H9 (cell line): ENCODE data around the gene ATXN3. TPM values are rescaled to one million over a fixed set of nuclear protein-coding genes. Genes with fewer than 3 reads are reported as not detected.
A peak's percentile ranks its signal among the peaks of the same experiment; 100 is the strongest.
"Not testable (repeated sequence)": the region's sequence is repeated elsewhere in the genome, so short reads cannot be mapped to it uniquely, and the experiment has no call there.

Experiments
- DNase-seq: peaks from one replicate; pipeline ENCODE4 v3.0.0-alpha.2; 2017
- H2AFZ ChIP-seq: one replicate; pipeline ENCODE4 v1.6.1; 2013; ENCODE audit warnings: mild to moderate bottlenecking, low read length, control low read depth, moderate library complexity
- H2AK5ac ChIP-seq: 2 replicates; pipeline ENCODE4 v1.6.1; 2013; ENCODE audit warnings: low read length, control low read depth, mixed read lengths; ENCODE audit not compliant: insufficient read length
- H2BK120ac ChIP-seq: one replicate; pipeline ENCODE4 v1.6.1; 2013; ENCODE audit warnings: low read depth, mild to moderate bottlenecking, low read length, control low read depth, inconsistent platforms; ENCODE audit not compliant: poor library complexity, severe bottlenecking
- H2BK12ac ChIP-seq: 2 replicates; pipeline ENCODE4 v1.6.1; 2013; ENCODE audit warnings: low read length, control low read depth, mixed read lengths, low read depth; ENCODE audit not compliant: insufficient read length
- H2BK15ac ChIP-seq: 2 replicates; pipeline ENCODE4 v1.6.1; 2013; ENCODE audit warnings: low read depth, low read length, control low read depth
- H2BK20ac ChIP-seq: one replicate; pipeline ENCODE4 v1.6.1; 2013; ENCODE audit warnings: low read depth, mild to moderate bottlenecking, low read length, control low read depth, inconsistent platforms; ENCODE audit not compliant: poor library complexity, severe bottlenecking
- H2BK5ac ChIP-seq: 2 replicates; pipeline ENCODE4 v1.6.1; 2013; ENCODE audit warnings: low read length, control low read depth, mixed read lengths; ENCODE audit not compliant: insufficient read length
- H3K14ac ChIP-seq: 2 replicates; pipeline ENCODE4 v1.6.1; 2013; ENCODE audit warnings: low read length, control low read depth; ENCODE audit not compliant: insufficient read depth
- H3K18ac ChIP-seq: 2 replicates; pipeline ENCODE4 v1.6.1; 2013; ENCODE audit warnings: low read depth, mild to moderate bottlenecking, mixed read lengths, low read length, control low read depth; ENCODE audit not compliant: insufficient read length
- H3K23ac ChIP-seq: 2 replicates; pipeline ENCODE4 v1.6.1; 2013; ENCODE audit warnings: low read length, control low read depth, mixed read lengths, low read depth; ENCODE audit not compliant: insufficient read length
- H3K23me2 ChIP-seq: 2 replicates; pipeline ENCODE4 v1.6.1; 2013; ENCODE audit warnings: low read depth, mild to moderate bottlenecking, mixed read lengths, low read length, control low read depth; ENCODE audit not compliant: insufficient read length, poor library complexity, severe bottlenecking
- H3K27ac ChIP-seq: 2 replicates; pipeline ENCODE4 v1.5.1; 2013; ENCODE audit warnings: low read length, control low read depth, mixed read lengths, low read depth; ENCODE audit not compliant: insufficient read length
- H3K27me3 ChIP-seq: 2 replicates; pipeline ENCODE4 v1.6.1; 2013; ENCODE audit warnings: low read length, control low read depth, inconsistent platforms; ENCODE audit not compliant: insufficient read depth
- H3K4ac ChIP-seq: 2 replicates; pipeline ENCODE4 v1.6.1; 2013; ENCODE audit warnings: low read depth, mild to moderate bottlenecking, control low read depth, inconsistent platforms, low read length, moderate library complexity
- H3K4me1 ChIP-seq: 2 replicates; pipeline ENCODE4 v1.6.1; 2013; ENCODE audit warnings: low read length, control low read depth, inconsistent platforms; ENCODE audit not compliant: insufficient read depth
- H3K4me2 ChIP-seq: 2 replicates; pipeline ENCODE4 v1.6.1; 2013; ENCODE audit warnings: low read length, control low read depth, mixed read lengths; ENCODE audit not compliant: insufficient read length, insufficient read depth
- H3K56ac ChIP-seq: 2 replicates; pipeline ENCODE4 v1.6.1; 2013; ENCODE audit warnings: low read depth, mild to moderate bottlenecking, mixed read lengths, low read length, control low read depth; ENCODE audit not compliant: insufficient read length
- H3K79me1 ChIP-seq: 2 replicates; pipeline ENCODE4 v1.6.1; 2013; ENCODE audit warnings: low read depth, mild to moderate bottlenecking, moderate library complexity, low read length, control low read depth, inconsistent platforms; ENCODE audit not compliant: insufficient read depth, poor library complexity, severe bottlenecking
- H3K79me2 ChIP-seq: 2 replicates; pipeline ENCODE4 v1.6.1; 2013; ENCODE audit warnings: low read length, control low read depth, inconsistent platforms; ENCODE audit not compliant: insufficient read depth
- H3K9ac ChIP-seq: 2 replicates; pipeline ENCODE4 v1.6.1; 2013; ENCODE audit warnings: low read length, control low read depth, mixed read lengths; ENCODE audit not compliant: insufficient read length; ENCODE audit errors: extremely low read depth
- H3K9me3 ChIP-seq: one replicate; pipeline ENCODE4 v1.6.1; 2013; ENCODE audit warnings: low read depth, low read length, inconsistent platforms; ENCODE audit not compliant: control insufficient read depth
- H3T11ph ChIP-seq: one replicate; pipeline ENCODE4 v1.6.1; 2013; ENCODE audit warnings: mild to moderate bottlenecking, low read length, control low read depth, inconsistent platforms
- H4K20me1 ChIP-seq: one replicate; pipeline ENCODE4 v1.6.1; 2013; ENCODE audit not compliant: control insufficient read depth, insufficient read length, insufficient read depth
- H4K5ac ChIP-seq: 2 replicates; pipeline ENCODE4 v1.6.1; 2013; ENCODE audit warnings: low read depth, mild to moderate bottlenecking, mixed read lengths, low read length, control low read depth; ENCODE audit not compliant: insufficient read length
- H4K8ac ChIP-seq: replicated peaks from 2 replicates; pipeline ENCODE4 v1.6.1; 2013; ENCODE audit warnings: low read length, control low read depth, mixed read lengths, low read depth; ENCODE audit not compliant: insufficient read length
- H4K91ac ChIP-seq: 2 replicates; pipeline ENCODE4 v1.6.1; 2013; ENCODE audit warnings: low read depth, mild to moderate bottlenecking, moderate library complexity, mixed read lengths, low read length, control low read depth; ENCODE audit not compliant: insufficient read length
- H3K27ac Mint-ChIP-seq, 3 experiments: 2 replicates in 2 of 3; 3 replicates in 1 of 3; pipeline ENCODE4 v1.8.0; 2020 to 2021; ENCODE audit warnings: mixed read lengths in 3 of 3, mild to moderate bottlenecking in 1 of 3, moderate library complexity in 1 of 3
- H3K27me3 Mint-ChIP-seq: 2 replicates; pipeline ENCODE4 v1.8.0; 2021; ENCODE audit warnings: low read depth, mild to moderate bottlenecking, moderate library complexity, mixed read lengths
- H3K36me3 Mint-ChIP-seq, 3 experiments: 2 replicates in 2 of 3; 3 replicates in 1 of 3; pipeline ENCODE4 v1.8.0; 2020 to 2021; ENCODE audit warnings: low read depth in 3 of 3, mixed read lengths in 3 of 3; ENCODE audit not compliant: insufficient read depth in 1 of 3
- H3K4me1 Mint-ChIP-seq, 2 experiments: 2 replicates each; pipeline ENCODE4 v1.8.0; 2020; ENCODE audit warnings: mixed read lengths in 2 of 2
- H3K4me3 Mint-ChIP-seq, 2 experiments: 2 replicates in 1 of 2; 3 replicates in 1 of 2; pipeline ENCODE4 v1.8.0; 2020 to 2021; ENCODE audit warnings: mild to moderate bottlenecking in 2 of 2, mixed read lengths in 2 of 2, moderate library complexity in 1 of 2
- H3K9me3 Mint-ChIP-seq, 2 experiments: 2 replicates in 1 of 2; 3 replicates in 1 of 2; pipeline ENCODE4 v1.8.0; 2020; ENCODE audit warnings: mild to moderate bottlenecking in 2 of 2, mixed read lengths in 2 of 2, moderate library complexity in 1 of 2
- WGBS: extraction: QIAGEN DNeasy Blood & Tissue Kit; methylation state at CpG from one replicate; pipeline ENCODE4 v1.1.7; 2013; ENCODE audit warnings: missing lambda C conversion rate, low lambda C conversion rate, mixed read lengths; ENCODE audit not compliant: insufficient read length; ENCODE audit errors: extremely low coverage; 5-methylcytosine and 5-hydroxymethylcytosine counted together
- total RNA-seq: library from RNA; stranded (reverse); gene quantifications from 2 replicates; pipeline ENCODE4 v1.2.1, GENCODE V29; 2021
- TF ChIP-seq, protein P1 (sequence below): fragments of 200-600 bp; sonication (generic); conservative IDR thresholded peaks from 3 replicates; pipeline ENCODE4 v1.8.0; 2021; ENCODE audit warnings: antibody characterized with exemption, mild to moderate bottlenecking

ATXN3 gene
- total RNA-seq, 1 experiment from 2014 or later = 29.7 TPM

DNA sequence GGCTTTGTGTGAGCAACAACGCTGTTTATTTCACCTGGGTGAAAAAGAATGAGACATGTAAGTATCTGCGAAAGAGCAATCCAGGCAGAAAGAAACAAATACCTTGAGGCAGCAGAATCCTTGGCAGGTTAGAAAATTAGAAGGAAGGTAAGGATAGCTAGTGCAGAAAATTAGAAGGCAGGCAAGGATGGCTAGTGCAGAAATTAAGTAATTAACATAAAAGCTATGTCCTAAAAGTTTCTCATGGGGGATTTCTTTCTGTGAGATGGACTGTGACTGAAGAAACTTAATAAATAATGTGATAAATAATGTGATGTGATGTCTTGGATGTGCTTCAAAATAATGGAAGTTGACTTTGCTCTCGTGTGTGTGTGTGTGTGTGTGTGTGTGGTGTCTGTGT lies 56.6 kb downstream of the ATXN3 start:
- Histone ChIP-seq H2BK12ac (no peak overlapping the region), H3K23ac (no peak overlapping the region), H2BK5ac (no peak overlapping the region), H3K14ac (no peak overlapping the region), H4K5ac (no peak overlapping the region), H2BK15ac (no peak overlapping the region), H3K56ac (no peak overlapping the region), H3K9me3 (no peaks in the 10 kb centered on the region), H4K20me1 (no peaks in the 10 kb centered on the region), H3K79me2 (no peaks in the 10 kb centered on the region), H3K4me1 (no peaks in the 10 kb centered on the region), H2BK120ac (no peak overlapping the region), H2AK5ac (no peak overlapping the region), H3K23me2 (no peaks in the 10 kb centered on the region), H2AFZ (no peak overlapping the region), H3T11ph (no peak overlapping the region), H3K79me1 (no peaks in the 10 kb centered on the region), H3K4ac (no peak overlapping the region), H3K18ac (no peak overlapping the region), H3K27me3 (no peaks in the 10 kb centered on the region), H3K27ac (no peak overlapping the region), H4K8ac (no peak overlapping the region), H3K9ac (no peak overlapping the region), H3K4me2 (no peak overlapping the region), H2BK20ac (no peak overlapping the region), H4K91ac (no peak overlapping the region)
- Mint-ChIP-seq H3K27ac (no peak overlapping the region), H3K4me1 (peaks cover 11 to 12% of the 10 kb centered on the region in 2 experiments), H3K36me3 (peaks cover 4 to 15% (median 6%) of the 10 kb centered on the region in 3 experiments; a peak in 6 of 7 replicates), H3K9me3 (no peaks in the 10 kb centered on the region), H3K27me3 (peaks cover 2% of the 10 kb centered on the region; the same call in 1 of the 2 replicates), H3K4me3 (no peak overlapping the region)
- DNase-seq = no peak
- WGBS = no CpG with 5 or more reads among the region's 3 CpGs
- TF ChIP-seq, protein P1, sequence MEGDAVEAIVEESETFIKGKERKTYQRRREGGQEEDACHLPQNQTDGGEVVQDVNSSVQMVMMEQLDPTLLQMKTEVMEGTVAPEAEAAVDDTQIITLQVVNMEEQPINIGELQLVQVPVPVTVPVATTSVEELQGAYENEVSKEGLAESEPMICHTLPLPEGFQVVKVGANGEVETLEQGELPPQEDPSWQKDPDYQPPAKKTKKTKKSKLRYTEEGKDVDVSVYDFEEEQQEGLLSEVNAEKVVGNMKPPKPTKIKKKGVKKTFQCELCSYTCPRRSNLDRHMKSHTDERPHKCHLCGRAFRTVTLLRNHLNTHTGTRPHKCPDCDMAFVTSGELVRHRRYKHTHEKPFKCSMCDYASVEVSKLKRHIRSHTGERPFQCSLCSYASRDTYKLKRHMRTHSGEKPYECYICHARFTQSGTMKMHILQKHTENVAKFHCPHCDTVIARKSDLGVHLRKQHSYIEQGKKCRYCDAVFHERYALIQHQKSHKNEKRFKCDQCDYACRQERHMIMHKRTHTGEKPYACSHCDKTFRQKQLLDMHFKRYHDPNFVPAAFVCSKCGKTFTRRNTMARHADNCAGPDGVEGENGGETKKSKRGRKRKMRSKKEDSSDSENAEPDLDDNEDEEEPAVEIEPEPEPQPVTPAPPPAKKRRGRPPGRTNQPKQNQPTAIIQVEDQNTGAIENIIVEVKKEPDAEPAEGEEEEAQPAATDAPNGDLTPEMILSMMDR = no peak

- not testable (repeated sequence) for H2BK5ac ChIP-seq, H3K9me3 Mint-ChIP-seq, H2BK120ac ChIP-seq, H3K27me3 ChIP-seq, H3K23ac ChIP-seq, H3K4me2 ChIP-seq, H4K20me1 ChIP-seq, H2BK15ac ChIP-seq, H3K79me1 ChIP-seq, H3K4me3 Mint-ChIP-seq, H2AFZ ChIP-seq, H3K18ac ChIP-seq, H3K9me3 ChIP-seq, H3T11ph ChIP-seq, H4K91ac ChIP-seq, H2AK5ac ChIP-seq, DNase-seq, H4K5ac ChIP-seq, H3K23me2 ChIP-seq, H4K8ac ChIP-seq, H3K9ac ChIP-seq, H3K4me1 ChIP-seq, H3K27ac ChIP-seq, H3K79me2 ChIP-seq, H2BK20ac ChIP-seq, H3K27me3 Mint-ChIP-seq, H2BK12ac ChIP-seq, H3K4ac ChIP-seq, H3K14ac ChIP-seq, H3K56ac ChIP-seq
- H3K4me1 Mint-ChIP-seq = peaks cover 10 to 11% of the 10 kb centered on the region in 2 experiments
- no CpG with 5 or more reads among the region's 12 CpGs for WGBS
- peak overlapping the region in 1 of 3 experiments; percentile 11; a peak in 1 of 7 replicates for H3K27ac Mint-ChIP-seq
- H3K36me3 Mint-ChIP-seq = peaks cover 4 to 15% (median 6%) of the 10 kb centered on the region in 3 experiments; a peak in 6 of 7 replicates
Observed at GRCh38 chr14:92049221-92049620, 57.2 kb downstream of the ATXN3 start.
